Ovary (tissue), 9 donors: ENCODE results near the gene SF3A1. TPM values are rescaled to one million over a fixed set of nuclear protein-coding genes. Genes with fewer than 3 reads are reported as not detected.

Experiments
- DNase-seq, 5 donors: peaks; one replicate each; pipeline ENCODE4 v3.0.0-alpha.2; 2019 to 2020
- H3K27ac ChIP-seq, 2 donors: fragments of 200-600 bp; one replicate each; pipeline versions ENCODE4 v1.5.1 to v1.8.0; 2019 to 2022
- H3K27me3 ChIP-seq: fragments of 200-600 bp; one replicate; pipeline ENCODE4 v1.8.0; 2022
- H3K36me3 ChIP-seq: fragments of 200-600 bp; sonication (generic); one replicate; pipeline ENCODE4 v1.5.1; 2019
- H3K4me1 ChIP-seq: one replicate; pipeline ENCODE4 v1.8.1; 2013; ENCODE audit warnings: mild to moderate bottlenecking, moderate library complexity; ENCODE audit not compliant: insufficient read depth
- H3K4me3 ChIP-seq: fragments of 200-600 bp; sonication (generic); one replicate; pipeline ENCODE4 v1.5.1; 2017
- H3K9me3 ChIP-seq, 2 donors: fragments of 200-600 bp in 1 of 2; sonication (generic) in 1 of 2; one replicate each; pipeline versions ENCODE4 v1.5.1 to v1.8.1; 2013 to 2019; ENCODE audit warnings: mild to moderate bottlenecking in 1 of 2, moderate library complexity in 1 of 2
- CTCF ChIP-seq, 3 donors: fragments of 450-650 bp in 2 of 3; fragments of 200-600 bp in 1 of 3; IDR thresholded peaks; one replicate each; pipeline versions ENCODE4 v1.5.1 to v1.8.0; 2016 to 2022; ENCODE audit warnings: antibody characterized with exemption in 3 of 3, mild to moderate bottlenecking in 1 of 3
- EP300 ChIP-seq: sonication (generic); formaldehyde crosslinking; IDR thresholded peaks from one replicate; pipeline ENCODE4 v1.6.1; 2017; ENCODE audit warnings: antibody characterized with exemption
- POLR2A ChIP-seq: fragments of 450-650 bp; IDR thresholded peaks from one replicate; pipeline ENCODE4 v1.6.1; 2017; ENCODE audit warnings: antibody characterized with exemption, mild to moderate bottlenecking, moderate library complexity
- WGBS, 3 donors: extraction: QIAGEN DNeasy Blood & Tissue Kit in 1 of 3; methylation state at CpG; one replicate each; pipeline versions ENCODE4 v1.1.5 to v1.1.7; 2013 to 2017; 5-methylcytosine and 5-hydroxymethylcytosine counted together
- intact Hi-C, 4 donors: fragments of 100-400 bp; cut with DNase I; formaldehyde crosslinking; loops; one replicate each; pipeline versions ENCODE4 v1.11.0 to v1.15.1; 2022 to 2023
- polyA plus RNA-seq, 2 donors: library from polyadenylated mRNA; stranded (reverse); fragments of 200-250 nt in 1 of 2; fragments of 350-450 nt in 1 of 2; fragmentation: Illumina TruSeq in 1 of 2; extraction: RNeasy Lipid Tissue Mini Kit (QIAGEN cat#74804) in 1 of 2; gene quantifications; one replicate each; pipeline ENCODE4 v1.2.3, GENCODE V29; 2013 to 2014
- total RNA-seq, 7 donors: library from RNA; depleted of rRNA in 2 of 7; stranded (reverse); fragments of >200 nt in 2 of 7; fragmentation: NEBNext Ultra II Directional in 3 of 7; extraction: Animal tissue kit (Norgen Biotek cat#: 25700) in 3 of 7; gene quantifications; one replicate each; pipeline versions ENCODE4 v1.1.0 to v1.2.4, GENCODE V29; 2016 to 2023
- donor health status: DM: no; HTN: no; CAD: no; lungs with moderate emphysema.
- donor health status: DM: no; HTN: no; CAD: no.
- donor health status: Bipolar disorder and iron deficiency.
- donor health status: DM: yes; HTN: yes; CAD: no.
- donor health status: DM: no; HTN: no; CAD: no.
- donor health status: DM: yes; HTN: yes; CAD: no.

Gene SF3A1
- total and polyA plus RNA-seq, 9 donors = 36.4 to 211 (median 152) TPM

DNA sequence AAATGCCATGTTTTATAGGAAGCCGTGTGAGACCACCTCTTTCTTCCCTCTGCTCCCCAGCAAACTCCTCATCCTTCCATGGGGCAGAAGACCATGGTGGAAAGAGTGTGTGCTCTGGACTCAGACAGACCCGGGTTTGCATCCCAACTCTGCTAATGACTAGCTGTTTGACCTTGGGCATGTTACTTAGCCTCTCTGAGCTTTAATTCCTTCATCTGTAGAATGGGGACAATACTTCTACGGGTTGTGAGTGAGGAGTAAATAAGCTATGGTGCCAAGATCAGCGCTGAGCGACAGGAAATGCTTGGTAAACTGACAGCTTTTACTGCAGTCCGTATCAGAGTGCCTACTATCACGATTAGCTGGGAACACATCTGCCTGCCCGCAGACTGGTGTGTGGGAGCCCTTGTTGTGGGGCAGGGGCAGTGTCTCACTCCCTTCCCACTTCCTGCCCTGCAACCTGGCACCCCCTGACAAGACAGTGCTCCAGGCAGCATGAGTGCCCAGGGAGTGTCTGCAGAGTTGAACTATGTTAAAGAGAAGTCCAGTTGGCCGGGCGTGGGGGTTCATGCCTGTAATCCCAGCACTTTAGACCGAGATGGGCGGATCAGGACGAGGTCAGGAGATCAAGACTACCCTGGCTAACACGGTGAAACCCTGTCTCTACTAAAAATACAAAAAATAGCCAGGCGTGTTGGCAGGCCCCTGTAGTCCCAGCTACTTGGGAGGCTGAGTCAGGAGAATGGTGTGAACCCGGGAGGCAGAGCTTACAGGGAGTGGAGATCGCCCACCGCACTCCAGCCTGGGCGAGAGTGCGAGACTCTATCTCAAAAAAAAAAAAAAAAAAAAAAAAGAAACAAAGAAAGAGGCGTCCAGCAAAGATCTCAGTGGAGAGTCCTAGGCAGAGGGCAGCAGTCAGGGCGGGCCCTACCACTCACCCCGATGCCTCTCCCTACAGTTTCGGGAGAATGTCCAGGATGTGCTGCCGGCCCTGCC, 42.3 kb upstream of the SF3A1 start:
- Histone ChIP-seq H3K9me3 (no peaks in the 10 kb centered on the region), H3K27me3 (no peaks in the 10 kb centered on the region), H3K36me3 (no peaks in the 10 kb centered on the region), H3K4me3 (no peak overlapping the region), H3K4me1 (peaks cover 9% of the 10 kb centered on the region), H3K27ac (no peak overlapping the region)
- intact Hi-C loops = loop anchor here in 1 of 4 donors (10.0 kb wide), 1 partner anchor 294 kb away; no protein-coding TSS in a partner anchor
- WGBS, 3 donors = 29 to 36% (median 36%) methylated on average over 25 of the region's 25 CpGs
- DNase-seq = no peak
- TF ChIP-seq POLR2A (no peak), CTCF (IDR thresholded peaks at IDR 0.05) (no peak)

DNA sequence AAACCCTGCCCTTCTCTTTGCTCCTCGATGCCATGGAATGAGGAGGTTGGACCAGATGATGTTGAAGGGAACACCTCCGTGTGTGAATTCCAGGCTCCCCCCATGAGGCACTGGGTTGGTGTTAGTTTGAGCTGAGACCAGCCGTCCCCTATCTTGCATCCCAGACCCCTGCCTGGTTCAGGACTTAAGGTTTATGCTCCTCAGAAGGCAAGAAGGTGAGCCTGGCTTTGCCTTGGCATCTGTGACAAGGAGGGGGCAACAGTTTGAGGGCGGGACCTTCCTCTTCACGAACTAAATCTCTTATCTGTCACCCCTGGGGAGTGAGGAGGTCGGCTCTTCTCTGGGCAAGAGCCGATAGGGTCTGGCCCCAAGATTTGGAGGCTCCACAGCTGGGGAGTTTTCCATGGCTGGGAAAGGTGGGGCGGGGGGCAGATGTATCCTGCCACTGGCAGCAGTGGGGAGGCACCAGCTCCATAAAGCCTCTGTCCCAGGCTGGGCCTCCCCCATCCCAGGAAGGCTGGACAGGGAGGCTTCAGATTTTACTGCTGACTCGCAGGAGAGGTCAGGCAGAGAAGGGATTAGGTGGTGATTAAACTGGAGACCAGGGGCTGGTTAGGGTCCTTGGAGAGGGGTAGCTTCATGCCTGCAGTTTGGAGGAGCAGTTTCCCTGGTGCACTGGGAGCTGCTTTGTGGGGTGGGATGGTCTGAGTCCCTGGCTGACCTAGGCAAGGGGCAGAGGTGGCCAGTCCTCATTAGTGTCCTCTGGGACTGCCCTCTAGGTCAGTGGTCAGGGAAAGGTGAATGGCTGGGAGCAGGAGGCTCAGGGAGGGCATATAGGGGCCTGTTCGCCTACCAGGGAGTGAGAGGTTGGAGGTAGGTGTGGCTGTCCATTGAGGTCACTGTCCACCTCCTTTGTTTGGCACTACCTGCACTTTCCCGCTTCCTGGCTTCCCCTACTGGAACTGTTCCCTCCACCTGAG, 41.3 kb upstream of the SF3A1 start:
- DNase-seq = no peak
- H3K36me3 ChIP-seq = no peaks in the 10 kb centered on the region
- WGBS, 3 donors = 18 to 32% (median 24%) methylated on average over 11 of the region's 11 CpGs
- H3K4me3 ChIP-seq = peak overlapping the region; percentile 57
- H3K27me3 ChIP-seq = no peaks in the 10 kb centered on the region
- intact Hi-C loops = loop anchor here in 1 of 4 donors (10.0 kb wide), 1 partner anchor 293 kb away; no protein-coding TSS in a partner anchor
- H3K4me1 ChIP-seq = peaks cover 9% of the 10 kb centered on the region
- H3K27ac ChIP-seq = no peak overlapping the region
- no peak for TF ChIP-seq CTCF (IDR thresholded peaks at IDR 0.05)
- no peak for TF ChIP-seq POLR2A
- no peak for TF ChIP-seq EP300
- H3K9me3 ChIP-seq = no peaks in the 10 kb centered on the region

DNA sequence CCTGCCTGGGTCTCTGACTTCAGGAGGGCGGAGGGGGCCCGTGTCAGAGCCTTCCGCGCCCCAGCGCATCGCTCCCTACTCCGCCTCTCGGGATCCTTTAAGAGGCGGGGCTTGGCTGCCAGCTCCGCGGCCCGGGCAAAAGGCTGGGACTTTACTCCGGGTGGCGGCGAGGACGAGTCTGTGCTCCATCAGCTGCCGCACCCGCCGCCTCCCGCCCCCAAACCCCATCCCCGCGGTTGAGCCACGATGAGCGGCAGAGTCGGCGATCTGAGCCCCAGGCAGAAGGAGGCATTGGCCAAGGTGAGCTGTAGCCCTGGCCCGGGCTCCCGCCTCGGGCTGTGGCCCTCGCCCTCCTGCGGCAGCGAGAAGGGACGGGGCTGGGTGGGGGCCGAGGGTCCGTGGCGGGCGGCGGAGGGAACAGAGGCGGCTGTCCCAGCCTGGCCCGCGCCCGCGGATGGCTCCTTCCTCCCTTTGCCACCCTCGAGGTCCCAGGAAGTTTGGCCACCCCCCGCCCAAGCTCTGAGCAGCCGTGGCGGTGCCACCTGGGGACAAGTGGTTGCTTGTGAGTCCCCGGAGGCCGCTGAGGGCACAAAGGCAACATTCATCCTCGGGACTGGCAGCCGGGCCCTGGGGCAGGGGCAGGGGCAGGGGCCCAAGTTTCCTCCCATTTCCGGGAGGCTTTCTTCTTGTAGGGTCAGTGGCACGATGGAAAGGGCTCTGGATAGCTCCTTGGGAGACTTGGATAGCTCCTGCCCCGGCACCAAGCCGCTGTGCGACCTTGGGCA, 40.4 kb upstream of the SF3A1 start, which contains the start of gene SEC14L2:
Gene SEC14L2, plus strand, starts transcription at position 148 of the 785 bp plus-strand sequence. Its CDS starts 99 bp downstream, at position 247.
- Histone ChIP-seq H3K4me1 (peaks cover 9% of the 10 kb centered on the region), H3K27me3 (no peaks in the 10 kb centered on the region), H3K4me3 (peak within 1 kb of the TSS; percentile 57), H3K36me3 (no peaks in the 10 kb centered on the region), H3K9me3 (no peaks in the 10 kb centered on the region), H3K27ac (peak within 1 kb of the TSS in 1 of 2 donors; percentile 17)
- TF ChIP-seq POLR2A (peak; percentile 12), EP300 (no peak)
- WGBS, 3 donors = 1 to 2% (median 1%) methylated on average over 31 to 56 of the region's 56 CpGs
- peak; percentile 63 to 75 (median 70) for DNase-seq
- intact Hi-C loops = loop anchor here in 1 of 4 donors (10.0 kb wide), 1 partner anchor 292 kb away; no protein-coding TSS in a partner anchor

GRCh38 chr22:30393885-30394284, 37.2 kb upstream of the SF3A1 start:
- TF ChIP-seq POLR2A = no peak
- TF ChIP-seq CTCF (IDR thresholded peaks at IDR 0.05) = no peak
- TF ChIP-seq EP300 = no peak
- Histone ChIP-seq H3K4me1 (peaks cover 7% of the 10 kb centered on the region), H3K27me3 (no peaks in the 10 kb centered on the region), H3K4me3 (no peak overlapping the region), H3K36me3 (no peaks in the 10 kb centered on the region), H3K9me3 (no peaks in the 10 kb centered on the region), H3K27ac (no peak overlapping the region)
- DNase-seq = no peak
- intact Hi-C loops = loop anchor here in 3 of 4 donors (5.0 to 10.0 kb wide), 3 partner anchors 88 to 289 kb away; no protein-coding TSS in a partner anchor
- 66 to 79% (median 78%) methylated on average over 3 of the region's 3 CpGs for WGBS, 3 donors
